WERI-Rb-1 (cell line): Measurements from ENCODE around the gene ARX.

Source experiments
- DNase-seq: peaks from one replicate; pipeline ENCODE4 v3.0.0-alpha.2; 2020
- H3K27ac ChIP-seq: fragments of 250-450 bp; sonication (Bioruptor Pico); 2 replicates; pipeline ENCODE4 v1.5.1; 2020; ENCODE audit warnings: mild to moderate bottlenecking, moderate library complexity
- H3K27me3 ChIP-seq: fragments of 250-450 bp; sonication (Bioruptor Pico); 2 replicates; pipeline ENCODE4 v1.5.1; 2021; ENCODE audit warnings: mild to moderate bottlenecking, low read depth, moderate library complexity; ENCODE audit not compliant: insufficient read depth, severe bottlenecking
- H3K36me3 ChIP-seq: fragments of 250-450 bp; sonication (Bioruptor Pico); 2 replicates; pipeline ENCODE4 v1.5.1; 2020; ENCODE audit warnings: mild to moderate bottlenecking, moderate library complexity
- H3K4me3 ChIP-seq: 2 replicates; pipeline ENCODE4 v1.5.1; 2011; ENCODE audit warnings: low read depth, mild to moderate bottlenecking, control low read depth, low read length
- H3K9me3 ChIP-seq: fragments of 250-450 bp; sonication (Bioruptor Pico); 2 replicates; pipeline ENCODE4 v1.5.1; 2021; ENCODE audit warnings: mild to moderate bottlenecking, moderate library complexity; ENCODE audit not compliant: severe bottlenecking
- CTCF ChIP-seq: IDR thresholded peaks from 2 replicates; pipeline ENCODE4 v1.5.1; 2011; ENCODE audit warnings: low read depth, mild to moderate bottlenecking, control low read depth, inconsistent platforms, low read length

ARX gene

GRCh38 chrX:25005382-25006185, 10.2 kb downstream of the ARX start:
- Histone ChIP-seq H3K27ac (no peak overlapping the region), H3K27me3 (peaks cover 87% of the 10 kb centered on the region), H3K9me3 (peaks cover 3% of the 10 kb centered on the region), H3K4me3 (peak overlapping the region; percentile 34), H3K36me3 (no peaks in the 10 kb centered on the region)
- TF ChIP-seq CTCF, result no peak
- DNase-seq, result no peak

- Histone ChIP-seq H3K4me3 (peak overlapping the region; percentile 34), H3K9me3 (peaks cover 3% of the 10 kb centered on the region), H3K27me3 (peaks cover 81% of the 10 kb centered on the region), H3K36me3 (no peaks in the 10 kb centered on the region), H3K27ac (no peak overlapping the region)
- TF ChIP-seq CTCF, result no peak
- DNase-seq, result no peak
Observed at GRCh38 chrX:25005034-25005381, 10.8 kb downstream of the ARX start.

GRCh38 chrX:25004485-25005032, 11.2 kb downstream of the ARX start:
- no peak for DNase-seq
- no peaks in the 10 kb centered on the region for H3K36me3 ChIP-seq
- peaks cover 80% of the 10 kb centered on the region for H3K27me3 ChIP-seq
- H3K9me3 ChIP-seq, result peaks cover 3% of the 10 kb centered on the region
- H3K27ac ChIP-seq, result no peak overlapping the region
- peak overlapping the region; percentile 34 for H3K4me3 ChIP-seq
- TF ChIP-seq CTCF, result no peak

GRCh38 chrX:25004040-25004439, 11.7 kb downstream of the ARX start:
- H3K4me3 ChIP-seq, result no peak overlapping the region
- H3K9me3 ChIP-seq, result peaks cover 3% of the 10 kb centered on the region
- peaks cover 74% of the 10 kb centered on the region for H3K27me3 ChIP-seq
- DNase-seq, result no peak
- no peak for TF ChIP-seq CTCF
- no peaks in the 10 kb centered on the region for H3K36me3 ChIP-seq
- no peak overlapping the region for H3K27ac ChIP-seq

GRCh38 chrX:25003066-25003849, 12.5 kb downstream of the ARX start:
- Histone ChIP-seq H3K27me3 (peaks cover 67% of the 10 kb centered on the region), H3K27ac (no peak overlapping the region), H3K9me3 (peaks cover 3% of the 10 kb centered on the region), H3K4me3 (no peak overlapping the region), H3K36me3 (no peaks in the 10 kb centered on the region)
- TF ChIP-seq CTCF, result no peak
- DNase-seq, result no peak
